GM12878 (cell line): ENCODE measurements around the gene LOXL3. TPM values are rescaled to one million over a fixed set of nuclear protein-coding genes. Genes with fewer than 3 reads are reported as not detected.
A peak's percentile ranks its signal among the peaks of the same experiment; 100 is the strongest.
"Not testable (repeated sequence)": the region's sequence is repeated elsewhere in the genome, so short reads cannot be mapped to it uniquely, and the experiment has no call there.

Experiments used
- ATAC-seq: fragments of 200-7000 bp; cut with Tn5 transposase; 3 replicates; pipeline ENCODE4 v1.9.1; 2020; ENCODE audit warnings: mild to moderate bottlenecking, moderate library complexity
- BruUV-seq: library from RNA; stranded (reverse); fragments of 400-500 nt; replicated peaks from 2 replicates; lab custom pipeline; 2021; lab: Mats Ljungman, UMichigan
- CTCF ChIA-PET: fragments of 300-600 bp; sonication (Branson Sonifier 250); formaldehyde crosslinking; extraction: SDS; loops from one replicate; lab custom pipeline; 2021; ENCODE audit warnings: inconsistent platforms; lab: Yijun Ruan, JAX
- POLR2A ChIA-PET: fragments of 350-600 bp; formaldehyde crosslinking; extraction: SDS; loops from one replicate; lab custom pipeline; 2021; ENCODE audit warnings: inconsistent platforms; lab: Charles Lee
- RAD21 ChIA-PET: fragments of 300-600 bp; sonication (Branson Sonifier 250); formaldehyde crosslinking; loops from one replicate; lab custom pipeline; 2023; ENCODE audit warnings: antibody characterized with exemption; ENCODE audit not compliant: unreplicated experiment; lab: Charles Lee
- SMC1A ChIA-PET: fragments of 300-600 bp; sonication (Branson Sonifier 250); formaldehyde crosslinking; loops from one replicate; lab custom pipeline; 2023; ENCODE audit not compliant: unreplicated experiment, uncharacterized antibody; lab: Charles Lee
- DNase-seq: peaks from one replicate; pipeline ENCODE4 v3.0.0-alpha.2; 2011; ENCODE audit warnings: low read depth, low spot score
- FAIRE-seq: peaks from 3 replicates; lab custom pipeline; 2011; peaks lifted over from hg19 to GRCh38; lab: Jason Lieb, UNC
- H2AFZ ChIP-seq: 2 replicates; pipeline ENCODE4 v1.6.0; 2011; ENCODE audit warnings: low read depth, low read length, control low read depth; ENCODE audit not compliant: control insufficient read depth
- H3K27ac ChIP-seq: 2 replicates; pipeline ENCODE4 v1.5.1; 2011; ENCODE audit warnings: control low read depth; ENCODE audit not compliant: control insufficient read depth, insufficient read depth
- H3K27me3 ChIP-seq, 2 experiments: replicated peaks in 1 of 2; 2 replicates each; pipeline versions ENCODE4 v1.6.0 to v1.6.1; 2011; ENCODE audit warnings: low read length in 1 of 2; ENCODE audit not compliant: control insufficient read depth in 2 of 2, insufficient read depth in 2 of 2
- H3K36me3 ChIP-seq, 2 experiments: 2 replicates each; pipeline ENCODE4 v1.5.1; 2011; ENCODE audit warnings: low read length in 1 of 2; ENCODE audit not compliant: control insufficient read depth in 2 of 2, insufficient read depth in 2 of 2
- H3K4me1 ChIP-seq: 2 replicates; pipeline ENCODE4 v1.6.1; 2011; ENCODE audit warnings: mild to moderate bottlenecking, low read length, moderate library complexity, mixed read lengths; ENCODE audit not compliant: control insufficient read depth, insufficient read depth
- H3K4me2 ChIP-seq: 2 replicates; pipeline ENCODE4 v1.6.0; 2011; ENCODE audit warnings: control low read depth; ENCODE audit not compliant: control insufficient read depth, insufficient read depth
- H3K4me3 ChIP-seq: fragments of 200-600 bp; sonication (generic); 2 replicates; pipeline ENCODE4 v1.5.1; 2016
- H3K79me2 ChIP-seq: 2 replicates; pipeline ENCODE4 v1.6.0; 2011; ENCODE audit warnings: low read length; ENCODE audit not compliant: control insufficient read depth, insufficient read depth
- H3K9ac ChIP-seq: 2 replicates; pipeline ENCODE4 v1.8.0; 2011; ENCODE audit warnings: low read length, control low read depth, mixed read lengths; ENCODE audit not compliant: control insufficient read depth, insufficient read depth
- H3K9me3 ChIP-seq: replicated peaks from 3 replicates; pipeline ENCODE4 v1.5.1; 2011; ENCODE audit warnings: mild to moderate bottlenecking, low read length; ENCODE audit not compliant: control insufficient read depth, insufficient read depth
- H4K20me1 ChIP-seq: 2 replicates; pipeline ENCODE4 v1.6.0; 2011; ENCODE audit not compliant: control insufficient read depth, insufficient read depth
- CBX5 ChIP-seq: sonication (generic); IDR thresholded peaks from 2 replicates; pipeline ENCODE4 v1.6.1; 2016; ENCODE audit warnings: low read depth, moderate library complexity, mild to moderate bottlenecking, inconsistent platforms
- DPF2 ChIP-seq: fragments of 450-650 bp; IDR thresholded peaks from 2 replicates; pipeline ENCODE4 v1.6.1; 2017; ENCODE audit warnings: mild to moderate bottlenecking
- POLR2AphosphoS2 ChIP-seq: IDR thresholded peaks from 2 replicates; pipeline ENCODE4 v1.6.1; 2011; ENCODE audit warnings: low read depth, mild to moderate bottlenecking, low read length, improper control_type of control experiment, moderate library complexity
- SMAD5 ChIP-seq: IDR thresholded peaks from 2 replicates; pipeline ENCODE4 v1.6.1; 2016; ENCODE audit warnings: antibody characterized with exemption, low read depth
- SPI1 ChIP-seq: IDR thresholded peaks from 2 replicates; pipeline ENCODE4 v1.6.1; 2011; ENCODE audit warnings: low read depth, mild to moderate bottlenecking, low read length, moderate library complexity, borderline replicate concordance; ENCODE audit not compliant: insufficient read depth
- TCF3 ChIP-seq: IDR thresholded peaks from 2 replicates; pipeline ENCODE4 v1.6.1; 2012; ENCODE audit warnings: low read depth, mild to moderate bottlenecking, low read length, borderline replicate concordance; ENCODE audit not compliant: insufficient read depth
- WGBS: methylation state at CpG from one replicate; pipeline ENCODE4 v1.1.6; 2016; ENCODE audit warnings: low lambda C conversion rate; ENCODE audit not compliant: insufficient replicate concordance, insufficient coverage; ENCODE audit errors: missing lambda C conversion rate; 5-methylcytosine and 5-hydroxymethylcytosine counted together
- in situ Hi-C: fragments of 300-500 bp; cut with MboI; formaldehyde crosslinking; loops from 9 replicates; pipeline ENCODE4 v1.14.3; 2018; ENCODE audit warnings: mixed read lengths
- intact Hi-C: fragments of 100-400 bp; cut with micrococcal nuclease; formaldehyde crosslinking; loops from one replicate; pipeline ENCODE4 v1.14.2; 2022; ENCODE audit not compliant: unreplicated experiment
- polyA plus RNA-seq, 11 experiments: library from polyadenylated mRNA; depleted of rRNA in 4 of 11; unstranded in 6 of 11; stranded (reverse) in 5 of 11; fragments of >200 nt; fragmentation: Nextera tagmentation in 4 of 11; fragmentation: Illumina TruSeq in 1 of 11; extraction: Ambion mirVana in 4 of 11; extraction: Trizol in 1 of 11; gene quantifications; 1 replicate in 1 of 11; 2 replicates in 10 of 11; pipeline versions ENCODE4 v1.2.1 to v1.2.3, GENCODE V29; 2011 to 2016; ENCODE audit warnings: inconsistent platforms in 2 of 11, missing spikeins in 2 of 11, low read depth in 1 of 11
- total RNA-seq, 4 experiments: library from RNA; depleted of rRNA in 3 of 4; stranded (reverse); fragments of >200 nt in 3 of 4; fragmentation: Illumina TruSeq in 1 of 4; extraction: Trizol in 1 of 4; gene quantifications; 2 replicates each; pipeline versions ENCODE4 v1.2.1 to v1.2.3, GENCODE V29; 2013 to 2021
- TF ChIP-seq, protein P1 (sequence below): IDR thresholded peaks from 2 replicates; pipeline ENCODE4 v1.6.1; 2011; ENCODE audit warnings: borderline replicate concordance, low read depth, mild to moderate bottlenecking, moderate library complexity, mixed read lengths, low read length; ENCODE audit not compliant: insufficient read depth; ENCODE audit errors: extremely low read length
- TF ChIP-seq, protein P2 (sequence below): fragments of 450-650 bp; IDR thresholded peaks from 2 replicates; pipeline ENCODE4 v1.6.1; 2016; ENCODE audit warnings: mild to moderate bottlenecking

The LOXL3 gene
- total and polyA plus RNA-seq, 10 of the 15 experiments (the other 5 are each of a cell fraction or from before 2014, with no cell fraction given), result 6.2 to 40.9 (median 23.3) TPM

DNA sequence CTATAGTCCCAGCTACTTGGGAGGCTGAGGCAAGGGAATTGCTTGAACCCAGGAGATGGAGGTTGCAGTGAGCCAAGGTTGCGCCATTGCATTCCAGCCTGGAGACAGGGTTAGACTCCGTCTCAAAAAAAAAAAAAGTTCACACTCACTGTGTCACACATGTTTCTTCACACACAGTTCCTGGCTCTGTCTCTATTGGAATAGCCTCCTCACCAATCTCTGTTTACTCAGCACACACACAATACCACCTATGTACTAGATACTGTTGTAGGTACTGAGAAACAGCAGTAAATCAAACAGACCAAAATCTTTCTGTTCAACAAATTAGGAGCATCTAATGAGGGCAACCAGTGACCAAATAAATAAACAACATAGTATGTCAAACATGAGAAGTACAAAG is 67.6 kb downstream of the LOXL3 start (continued):
- TF ChIP-seq CBX5, result no peak
- TF ChIP-seq POLR2AphosphoS2, result no peak
- TF ChIP-seq TCF3, result no peak
- TF ChIP-seq DPF2, result no peak
- TF ChIP-seq, protein P1, sequence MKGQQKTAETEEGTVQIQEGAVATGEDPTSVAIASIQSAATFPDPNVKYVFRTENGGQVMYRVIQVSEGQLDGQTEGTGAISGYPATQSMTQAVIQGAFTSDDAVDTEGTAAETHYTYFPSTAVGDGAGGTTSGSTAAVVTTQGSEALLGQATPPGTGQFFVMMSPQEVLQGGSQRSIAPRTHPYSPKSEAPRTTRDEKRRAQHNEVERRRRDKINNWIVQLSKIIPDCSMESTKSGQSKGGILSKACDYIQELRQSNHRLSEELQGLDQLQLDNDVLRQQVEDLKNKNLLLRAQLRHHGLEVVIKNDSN, result no peak
- no peak for TF ChIP-seq SPI1
- TF ChIP-seq SMAD5, result no peak

DNA sequence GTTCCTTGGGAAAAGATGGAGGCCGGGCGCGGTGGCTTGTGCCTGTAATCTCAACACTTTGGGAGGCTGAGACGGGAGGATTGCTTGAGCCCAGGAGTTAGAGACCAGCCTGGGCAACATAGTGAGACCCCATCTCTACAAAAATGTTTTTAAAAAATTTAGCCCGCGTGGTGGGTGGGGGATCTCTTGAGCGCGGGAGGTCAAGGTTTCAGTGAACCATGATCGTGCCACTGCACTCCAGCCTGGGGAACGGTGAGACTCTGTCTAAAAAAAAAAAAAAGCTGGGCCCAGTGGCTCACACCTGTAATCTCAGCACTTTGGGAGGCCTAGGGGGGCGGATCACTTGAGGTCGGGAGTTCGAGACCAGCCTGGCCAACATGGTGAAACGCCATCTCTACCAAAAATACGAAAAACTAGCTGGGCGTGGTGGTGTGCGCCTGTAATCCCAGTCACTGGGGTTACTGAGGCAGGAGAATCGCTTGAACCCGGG is 70.0 kb downstream of the LOXL3 start:
- not testable (repeated sequence) for H3K36me3 ChIP-seq, H3K27me3 ChIP-seq, DNase-seq, ATAC-seq, BruUV-seq, H4K20me1 ChIP-seq, FAIRE-seq, H3K9me3 ChIP-seq
- in situ Hi-C loops, result loop anchor here (10.0 kb wide), 1 partner anchor 101 kb away; no protein-coding TSS in a partner anchor
- peak overlapping the region; percentile 100 for H2AFZ ChIP-seq
- peak overlapping the region; percentile 96 for H3K27ac ChIP-seq
- ChIA-PET SMC1A (interaction anchor here (0.6 to 5.7 kb wide), 12 partner anchors 10 to 791 kb away, joined by 3 to 128 read pairs (median 5); partner anchors contain the start of genes INO80B, MRPL53 and WBP1), POLR2A (interaction anchor here (0.8 to 3.6 kb wide), 9 partner anchors 11 to 105 kb away, joined by 3 to 44 read pairs (median 10); partner anchors contain the start of genes AUP1, HTRA2, INO80B and MRPL53), CTCF (interaction anchor here (0.7 to 19.4 kb wide), 19 partner anchors 8 to 242 kb away, joined by 3 to 280 read pairs (median 4); partner anchors contain the start of genes AUP1, C2orf81, HTRA2 and INO80B), RAD21 (interaction anchor here (0.8 to 5.9 kb wide), 9 partner anchors 11 to 104 kb away, joined by 3 to 121 read pairs (median 9); partner anchors contain the start of genes AUP1, HTRA2, INO80B and MRPL53)
- intact Hi-C loops, result loop anchor here (1.0 to 2.0 kb wide), 5 partner anchors 19 to 104 kb away; no protein-coding TSS in a partner anchor
- H3K4me3 ChIP-seq, result peak overlapping the region; percentile 97
- H3K9ac ChIP-seq, result peak overlapping the region; percentile 91
- TF ChIP-seq, protein P2, sequence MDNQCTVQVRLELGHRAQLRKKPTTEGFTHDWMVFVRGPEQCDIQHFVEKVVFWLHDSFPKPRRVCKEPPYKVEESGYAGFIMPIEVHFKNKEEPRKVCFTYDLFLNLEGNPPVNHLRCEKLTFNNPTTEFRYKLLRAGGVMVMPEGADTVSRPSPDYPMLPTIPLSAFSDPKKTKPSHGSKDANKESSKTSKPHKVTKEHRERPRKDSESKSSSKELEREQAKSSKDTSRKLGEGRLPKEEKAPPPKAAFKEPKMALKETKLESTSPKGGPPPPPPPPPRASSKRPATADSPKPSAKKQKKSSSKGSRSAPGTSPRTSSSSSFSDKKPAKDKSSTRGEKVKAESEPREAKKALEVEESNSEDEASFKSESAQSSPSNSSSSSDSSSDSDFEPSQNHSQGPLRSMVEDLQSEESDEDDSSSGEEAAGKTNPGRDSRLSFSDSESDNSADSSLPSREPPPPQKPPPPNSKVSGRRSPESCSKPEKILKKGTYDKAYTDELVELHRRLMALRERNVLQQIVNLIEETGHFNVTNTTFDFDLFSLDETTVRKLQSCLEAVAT, result 0 out of 2 replicates have a peak, but pooled peaks have one; percentile 37
- 87% methylated on average over 19 of the region's 19 CpGs for WGBS
- peaks cover 27% of the 10 kb centered on the region for H3K79me2 ChIP-seq
- peak overlapping the region; percentile 53 for H3K4me2 ChIP-seq
- peaks cover 13% of the 10 kb centered on the region for H3K4me1 ChIP-seq
